HG02870 (cell line): ENCODE results near the gene SND1.

ENCODE experiments used
- ATAC-seq: cut with Tn5 transposase; IDR thresholded peaks from one replicate; pipeline ENCODE4 v1.9.1; 2021; ENCODE audit warnings: mild to moderate bottlenecking, moderate library complexity; ENCODE audit not compliant: unreplicated experiment

Gene SND1

GRCh38 chr7:128007303-128007680 lies 355.3 kb downstream of the SND1 start:
- no peak for ATAC-seq

GRCh38 chr7:128008141-128008540 lies 356.1 kb downstream of the SND1 start:
- ATAC-seq, result no peak

DNA sequence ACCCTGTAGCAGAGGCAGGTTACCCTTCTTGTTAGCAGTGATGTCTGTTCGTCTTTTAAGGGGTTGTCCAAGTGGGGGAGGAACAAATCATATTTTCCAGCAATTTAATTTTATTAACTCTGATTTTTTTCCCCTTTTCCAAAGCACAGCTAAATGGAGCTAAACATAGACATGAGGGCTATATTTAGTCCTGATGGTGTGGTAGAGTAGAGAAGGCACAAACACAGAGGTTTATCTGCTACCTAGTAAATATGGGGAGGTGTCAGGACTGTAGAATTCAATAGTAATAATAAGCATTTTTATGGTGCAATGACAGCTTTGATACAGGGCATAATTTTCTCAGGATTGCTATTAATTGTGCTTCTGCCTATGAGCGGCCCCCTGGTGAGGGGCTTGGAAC lies 356.8 kb downstream of the SND1 start:
- ATAC-seq, result no peak

- no peak for ATAC-seq
Measured at GRCh38 chr7:128010391-128011127, 358.6 kb downstream of the SND1 start.

DNA sequence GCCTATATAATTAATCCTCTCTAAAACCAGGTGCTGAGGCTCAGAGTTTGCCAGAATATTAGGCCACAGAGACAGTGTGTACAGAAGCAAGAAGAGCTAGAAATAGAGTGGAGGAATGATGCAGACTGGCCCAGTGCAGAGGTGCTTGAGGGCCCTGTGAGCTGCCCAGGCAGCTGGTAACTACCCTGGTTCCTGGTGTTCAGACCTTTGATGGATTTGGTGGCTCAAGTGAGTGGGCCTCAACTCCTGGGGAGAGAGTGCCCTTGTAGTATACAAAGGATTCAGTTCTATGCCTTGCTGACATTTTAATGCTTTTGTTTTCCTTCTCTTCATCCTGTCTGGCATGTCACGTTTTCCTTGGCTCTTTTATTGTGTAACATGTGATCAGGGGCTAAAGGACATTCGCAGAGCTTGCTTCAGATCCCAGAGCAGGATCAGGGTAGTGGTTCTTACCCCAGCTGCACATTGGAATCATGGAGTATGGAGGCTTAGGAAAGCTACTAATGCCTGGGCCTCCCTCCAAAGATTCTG lies 359.2 kb downstream of the SND1 start:
- no peak for ATAC-seq

DNA sequence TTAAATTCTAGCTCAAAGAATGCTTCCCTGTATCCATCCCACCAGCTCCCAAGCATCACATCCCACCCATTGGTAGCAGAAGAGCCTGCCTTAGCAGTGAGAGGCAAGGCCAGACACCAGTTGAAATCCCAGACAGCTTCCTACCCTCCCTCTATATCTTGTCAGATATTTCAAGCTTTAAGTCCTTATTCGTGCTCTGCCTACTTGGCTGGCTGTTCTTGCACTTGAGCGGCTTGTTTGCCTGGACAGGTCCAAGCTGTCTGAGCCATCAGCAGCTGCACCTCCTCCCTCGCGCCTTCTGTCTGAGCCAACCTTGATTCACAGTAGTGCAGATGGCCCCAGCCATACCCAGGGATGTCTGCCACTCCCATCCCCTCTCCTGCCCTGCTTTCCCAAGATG lies 362.8 kb downstream of the SND1 start:
- ATAC-seq, result no peak

DNA sequence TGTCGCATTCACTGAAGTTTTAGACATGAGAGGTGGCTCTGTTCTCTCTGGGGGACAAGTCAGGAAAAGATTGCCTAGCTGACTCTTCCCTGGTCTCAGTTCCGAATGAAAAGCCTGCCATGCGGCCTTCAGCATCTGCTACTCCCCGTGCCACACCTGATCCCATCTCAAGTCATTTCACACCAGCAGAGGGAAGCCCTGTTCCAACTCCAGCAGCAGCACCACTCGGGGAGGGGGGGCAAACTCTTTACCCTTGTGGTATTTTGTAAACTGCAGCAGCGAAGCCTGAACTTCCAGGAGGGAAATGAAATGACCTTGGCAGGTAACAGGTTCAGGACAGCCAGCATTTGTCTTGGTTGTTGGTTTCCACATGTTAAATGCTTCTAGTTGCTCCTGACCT lies 365.5 kb downstream of the SND1 start:
- ATAC-seq, result no peak

DNA sequence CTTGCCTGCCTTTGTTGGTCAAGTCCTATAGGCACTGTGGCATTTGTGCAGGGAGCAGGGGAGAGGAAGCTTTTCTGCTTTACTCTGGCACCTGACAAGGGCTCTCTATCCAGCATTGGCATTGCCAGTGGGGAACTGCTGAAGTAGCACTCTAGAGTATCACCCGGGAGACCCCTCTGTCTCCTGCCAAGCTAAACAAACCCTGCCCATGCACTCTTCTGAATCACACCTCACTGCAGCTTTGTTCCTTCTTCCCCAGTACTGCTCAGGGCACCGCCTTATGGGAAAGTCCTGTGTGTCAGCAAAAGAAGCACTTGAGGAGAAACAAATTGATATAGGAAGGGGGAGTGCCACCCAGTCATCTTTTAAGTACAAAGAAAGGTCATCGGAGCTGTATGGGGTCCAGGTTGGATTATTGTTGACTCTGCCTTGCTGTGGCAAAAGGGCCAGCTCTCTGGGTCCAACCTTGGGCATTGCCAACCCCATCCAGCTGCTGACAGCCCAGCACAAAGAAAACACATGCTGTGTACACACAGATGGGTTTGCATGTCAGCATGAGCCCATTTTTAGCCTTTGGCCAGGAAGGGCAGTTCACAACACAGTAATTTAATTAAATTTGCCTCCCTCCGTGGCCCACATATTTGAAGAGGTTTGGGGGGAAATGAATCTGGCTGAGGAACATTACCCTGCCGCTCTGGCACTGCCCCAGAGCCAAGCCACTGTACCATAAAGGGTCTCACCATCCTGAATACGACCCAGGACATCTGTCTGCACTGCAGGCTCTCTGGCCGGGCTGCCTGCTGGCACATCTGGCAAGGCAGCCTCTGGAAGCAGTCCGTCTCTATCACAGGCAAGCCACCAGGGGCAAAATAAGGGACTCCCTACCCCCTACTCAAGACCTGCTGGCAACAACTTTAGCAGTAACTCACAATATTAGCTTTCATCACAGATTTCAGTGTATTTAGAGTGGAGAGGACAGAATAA lies 366.2 kb downstream of the SND1 start:
- ATAC-seq, result no peak

DNA sequence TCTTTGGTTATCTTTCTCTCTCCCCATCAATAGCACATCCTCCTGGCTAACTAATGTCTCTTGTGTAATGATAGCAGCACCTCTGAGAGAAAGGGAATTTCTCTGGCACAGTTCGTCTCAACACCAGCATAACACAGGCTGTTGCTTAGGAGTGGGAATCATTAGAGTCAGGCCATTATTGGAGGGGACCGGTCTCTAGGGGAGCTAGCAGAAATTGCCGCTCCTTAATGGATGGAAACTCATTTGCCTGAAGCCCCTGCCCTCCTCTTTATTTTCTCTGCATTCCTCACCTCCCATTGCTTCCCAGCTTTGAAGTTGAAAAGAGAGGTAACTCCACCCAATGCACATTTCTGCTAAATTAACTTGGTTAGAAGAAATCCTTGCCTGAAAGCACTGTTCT lies 367.3 kb downstream of the SND1 start:
- no peak for ATAC-seq

DNA sequence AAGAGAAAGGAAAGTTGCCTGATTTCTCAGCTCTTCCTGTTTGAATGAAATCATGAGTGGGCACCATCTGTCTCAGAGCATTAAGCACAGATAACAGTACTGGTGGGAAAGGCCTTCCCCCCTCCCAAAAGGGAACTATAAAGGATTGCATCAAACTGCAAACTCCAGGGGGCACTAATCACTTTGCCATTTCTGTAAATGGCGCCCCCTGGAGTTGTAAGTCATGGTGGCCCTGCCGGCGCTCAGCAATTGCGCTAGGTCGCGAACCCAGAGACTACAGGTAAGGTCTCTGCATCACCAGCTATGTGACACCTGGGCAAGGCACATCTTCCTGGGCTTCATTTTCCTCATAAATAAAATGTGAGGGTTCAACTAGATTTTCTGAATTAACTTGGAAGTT lies 368.2 kb downstream of the SND1 start:
- no peak for ATAC-seq

- ATAC-seq, result no peak
Measured at GRCh38 chr7:128021366-128021765, 369.4 kb downstream of the SND1 start.

GRCh38 chr7:128022631-128023532 lies 370.9 kb downstream of the SND1 start:
- no peak for ATAC-seq

DNA sequence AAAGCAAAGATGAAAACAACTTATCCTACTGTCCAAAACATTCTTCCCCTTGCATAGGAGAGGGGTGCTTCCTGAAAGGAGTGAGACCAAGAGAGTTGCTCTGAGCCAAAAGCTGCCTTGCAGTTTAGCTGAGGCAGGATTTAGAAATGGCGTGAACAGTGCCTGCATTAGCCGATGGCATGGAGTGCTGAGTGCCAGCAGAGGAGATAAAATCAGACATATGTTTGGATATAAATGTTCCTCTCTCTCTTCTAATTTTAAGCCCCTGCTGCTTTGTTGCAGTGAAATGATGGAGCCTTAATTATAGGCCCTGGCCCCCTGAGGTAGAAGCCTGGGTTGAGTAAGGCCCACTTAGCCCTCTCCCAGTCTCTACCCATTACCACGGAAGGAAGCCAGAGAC lies 372.2 kb downstream of the SND1 start:
- ATAC-seq, result no peak

GRCh38 chr7:128025380-128025779 lies 373.4 kb downstream of the SND1 start:
- ATAC-seq, result no peak

DNA sequence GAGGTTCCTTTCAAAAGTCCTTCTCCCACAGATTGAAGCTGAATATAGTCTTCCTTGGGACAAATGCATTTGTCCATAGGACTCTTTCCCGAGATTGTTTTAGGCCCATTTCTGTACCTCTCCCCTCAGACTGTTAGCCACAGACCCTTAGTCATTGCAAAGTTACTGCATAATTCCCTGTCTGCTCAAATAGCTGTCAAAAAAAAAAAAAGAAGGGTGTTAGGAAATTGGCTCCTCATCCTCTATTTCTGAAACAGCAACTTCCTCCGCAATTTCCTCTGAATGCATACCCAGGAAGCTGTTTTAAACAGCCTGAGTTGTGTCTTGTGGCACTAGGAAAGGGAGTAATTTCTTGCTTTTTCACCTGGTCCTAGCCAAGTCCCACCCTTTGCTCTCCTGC lies 373.8 kb downstream of the SND1 start:
- ATAC-seq, result no peak

DNA sequence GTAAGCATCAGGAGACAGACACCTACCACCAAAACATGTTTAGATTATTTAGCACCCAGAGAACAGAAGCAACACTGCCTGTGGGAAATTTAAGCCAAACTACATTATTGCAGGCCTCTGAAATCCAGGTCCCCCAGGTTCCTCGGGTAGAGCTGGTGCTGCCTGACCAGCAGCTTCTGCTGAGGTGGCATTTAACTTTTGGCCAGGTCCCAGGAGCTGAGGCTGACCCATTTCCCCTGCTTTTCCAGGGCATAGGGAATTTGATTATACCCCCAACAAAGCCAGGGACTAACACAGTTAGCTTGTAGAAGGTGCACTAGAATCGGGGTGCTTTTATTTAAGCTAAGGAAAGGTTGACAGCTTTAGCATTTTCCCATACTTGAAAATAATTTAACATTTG lies 374.6 kb downstream of the SND1 start:
- no peak for ATAC-seq

DNA sequence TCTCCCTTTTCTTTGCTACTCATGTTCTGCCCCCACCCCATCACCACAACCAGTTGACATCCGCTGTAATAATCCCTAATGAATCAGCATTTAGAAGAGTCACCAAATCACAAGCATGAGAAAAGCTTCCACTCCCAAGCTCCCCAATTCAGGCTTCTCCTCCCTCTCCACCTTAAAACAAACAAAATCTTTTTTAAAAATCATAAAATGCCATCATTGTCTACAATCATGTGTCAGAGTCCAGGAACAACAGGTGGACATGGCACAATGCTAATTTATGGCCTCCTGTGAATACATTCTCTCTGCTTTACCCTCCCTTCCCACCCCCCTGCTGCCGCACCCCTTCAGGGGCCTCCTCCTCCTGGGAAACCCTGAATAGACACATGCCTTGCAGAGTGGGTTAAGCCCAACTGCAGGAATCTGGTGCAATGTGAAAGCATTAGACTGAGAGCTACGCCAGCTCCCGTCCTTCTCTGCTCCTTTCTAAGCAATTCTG lies 375.5 kb downstream of the SND1 start:
- no peak for ATAC-seq

DNA sequence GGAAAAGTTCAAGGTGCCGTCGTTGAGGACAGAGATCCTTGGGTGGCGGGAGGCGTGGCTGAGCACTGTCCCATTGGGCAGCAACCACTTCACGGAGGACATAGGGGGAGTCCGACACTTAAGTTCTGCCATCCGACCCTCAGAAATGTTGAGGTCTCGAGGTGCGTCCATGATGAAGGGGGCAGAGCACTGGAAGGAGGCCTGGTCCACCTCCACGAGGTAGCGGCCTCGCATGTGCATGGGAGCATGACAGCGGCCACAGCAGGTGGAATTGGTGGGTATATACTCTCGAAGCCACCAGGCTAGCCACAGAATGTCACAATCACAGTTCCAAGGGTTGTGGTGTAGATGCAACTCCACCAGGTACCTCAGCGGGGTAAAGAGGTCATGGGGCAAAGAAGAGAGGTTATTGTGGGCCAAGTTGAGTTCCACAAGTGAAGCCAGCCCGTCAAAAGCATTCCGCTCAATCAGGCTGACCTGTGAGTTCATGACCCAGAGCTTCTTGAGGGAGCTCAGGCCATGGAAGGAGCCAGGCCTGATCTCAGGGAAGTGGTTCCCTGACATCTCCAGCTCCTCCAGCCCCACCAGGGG lies 377.5 kb downstream of the SND1 start:
- no peak for ATAC-seq

- no peak for ATAC-seq
Measured at GRCh38 chr7:128030263-128030653, 378.3 kb downstream of the SND1 start.
